ENCODE data around the gene PLAAT3.
"Not testable (repeated sequence)": the region's sequence is repeated elsewhere in the genome, so short reads cannot be mapped to it uniquely, and the experiment has no call there.

PLAAT3 gene

GRCh38 chr11:63567044-63567840, 47.0 kb downstream of the PLAAT3 start:
- peak in 1 of 2 donors; percentile 44 for DNase-seq (ENCODE audit: low read depth in 2 of 2)

GRCh38 chr11:63564784-63565350, 49.4 kb downstream of the PLAAT3 start:
- DNase-seq (ENCODE audit: low read depth in 2 of 2) = no peak

GRCh38 chr11:63564056-63564774, 50.0 kb downstream of the PLAAT3 start:
- no peak for DNase-seq (ENCODE audit: low read depth in 2 of 2)

DNA sequence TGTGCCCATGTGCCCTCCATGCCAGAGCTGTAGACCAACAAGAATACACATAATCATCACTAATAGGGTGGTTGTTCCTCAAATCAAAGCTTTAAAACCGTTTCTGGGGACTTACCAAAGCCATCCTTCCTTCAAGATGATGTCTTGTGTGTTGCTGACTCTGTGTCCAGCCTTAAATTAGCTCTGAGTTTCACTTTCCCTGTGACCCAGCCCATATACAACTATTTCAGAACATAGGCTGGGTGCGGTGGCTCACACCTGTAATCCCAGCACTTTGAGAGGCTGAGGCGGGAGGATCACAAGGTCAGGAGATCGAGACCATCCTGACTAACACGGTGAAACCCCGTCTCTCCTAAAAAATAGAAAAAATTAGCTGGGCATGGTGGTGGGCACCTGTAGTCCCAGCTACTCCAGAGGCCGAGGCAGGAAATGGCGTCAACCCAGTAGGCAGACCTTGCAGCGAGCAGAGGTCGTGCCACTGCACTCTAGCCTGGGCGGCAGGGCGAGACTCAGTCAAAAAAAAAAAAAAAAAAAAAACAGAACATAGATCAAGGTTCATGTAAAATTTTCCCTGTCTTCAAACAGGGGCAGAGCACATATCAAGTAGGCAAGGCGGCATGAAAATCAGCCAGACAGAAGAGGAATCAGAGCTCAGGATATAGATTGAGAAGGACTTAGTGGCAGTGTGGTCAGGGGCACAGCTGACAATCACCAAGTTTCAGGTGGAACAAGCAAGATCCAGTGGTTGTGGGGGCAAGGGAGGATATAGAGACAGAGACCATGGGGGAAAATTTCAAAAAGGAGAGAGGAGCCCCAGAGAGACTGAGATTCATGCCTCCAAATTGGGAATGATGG, 50.8 kb downstream of the PLAAT3 start, which contains the start of gene PLAAT2:
PLAAT2 (minus strand) TSS at position 179 of the 855 bp plus-strand sequence; CDS start at position 124, 55 bp downstream.
- no peak for DNase-seq (ENCODE audit: low read depth in 2 of 2)

GRCh38 chr11:63560506-63561180, 53.6 kb downstream of the PLAAT3 start:
- no peak for DNase-seq (ENCODE audit: low read depth in 2 of 2)

GRCh38 chr11:63558459-63559157, 55.6 kb downstream of the PLAAT3 start:
- DNase-seq (ENCODE audit: low read depth in 2 of 2) = no peak

DNA sequence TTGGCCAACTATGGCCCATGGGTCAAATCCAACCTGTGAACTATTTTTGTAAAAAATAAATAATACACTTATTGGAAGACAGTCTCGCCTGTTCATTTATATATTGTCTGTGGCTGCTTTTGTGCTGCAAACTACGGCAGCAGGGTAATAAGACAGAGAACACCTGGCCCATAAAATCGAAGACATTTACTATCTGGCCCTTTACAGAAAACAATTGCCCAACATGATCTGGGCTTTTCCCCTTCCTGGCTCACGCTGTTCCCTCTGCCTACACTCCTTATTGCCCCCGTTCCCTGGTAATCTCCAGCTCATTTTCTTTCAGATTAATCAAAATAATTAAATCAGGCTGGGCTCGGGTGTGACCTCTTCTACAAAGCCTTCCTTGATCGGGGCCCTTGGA, 56.7 kb downstream of the PLAAT3 start:
- DNase-seq (ENCODE audit: low read depth in 2 of 2) = no peak

- no peak for DNase-seq (ENCODE audit: low read depth in 2 of 2)
These were observed 57.7 kb downstream of the PLAAT3 start for GRCh38 chr11:63556404-63557013.

GRCh38 chr11:63554877-63555223, 59.4 kb downstream of the PLAAT3 start:
- DNase-seq (ENCODE audit: low read depth in 2 of 2) = no peak

GRCh38 chr11:63553759-63554158, 60.5 kb downstream of the PLAAT3 start:
- no peak for DNase-seq (ENCODE audit: low read depth in 2 of 2)

- DNase-seq (ENCODE audit: low read depth in 2 of 2) = no peak
These were observed 61.3 kb downstream of the PLAAT3 start for GRCh38 chr11:63552921-63553320.

DNA sequence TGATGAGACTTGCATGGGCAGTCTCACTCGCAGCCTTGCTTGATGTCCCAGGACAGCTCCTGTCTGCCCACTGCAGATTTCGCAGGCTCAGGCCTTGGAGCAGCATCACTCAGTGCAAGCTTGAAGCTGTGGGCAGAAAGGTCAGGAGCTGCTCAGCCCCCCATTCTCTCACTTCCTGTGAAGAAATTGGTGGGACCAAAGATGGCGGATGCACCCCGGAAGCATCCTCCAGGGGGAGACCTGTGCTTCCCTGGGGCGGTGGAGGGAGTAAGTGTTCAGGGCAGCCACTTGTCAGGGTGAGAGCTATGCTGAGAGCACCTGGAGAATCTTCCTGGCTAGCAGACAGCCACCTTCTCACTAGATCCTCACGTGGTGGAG, 62.4 kb downstream of the PLAAT3 start:
- DNase-seq (ENCODE audit: low read depth in 2 of 2) = no peak

- DNase-seq (ENCODE audit: low read depth in 2 of 2) = no peak
These were observed 62.9 kb downstream of the PLAAT3 start for GRCh38 chr11:63551091-63551888.

DNA sequence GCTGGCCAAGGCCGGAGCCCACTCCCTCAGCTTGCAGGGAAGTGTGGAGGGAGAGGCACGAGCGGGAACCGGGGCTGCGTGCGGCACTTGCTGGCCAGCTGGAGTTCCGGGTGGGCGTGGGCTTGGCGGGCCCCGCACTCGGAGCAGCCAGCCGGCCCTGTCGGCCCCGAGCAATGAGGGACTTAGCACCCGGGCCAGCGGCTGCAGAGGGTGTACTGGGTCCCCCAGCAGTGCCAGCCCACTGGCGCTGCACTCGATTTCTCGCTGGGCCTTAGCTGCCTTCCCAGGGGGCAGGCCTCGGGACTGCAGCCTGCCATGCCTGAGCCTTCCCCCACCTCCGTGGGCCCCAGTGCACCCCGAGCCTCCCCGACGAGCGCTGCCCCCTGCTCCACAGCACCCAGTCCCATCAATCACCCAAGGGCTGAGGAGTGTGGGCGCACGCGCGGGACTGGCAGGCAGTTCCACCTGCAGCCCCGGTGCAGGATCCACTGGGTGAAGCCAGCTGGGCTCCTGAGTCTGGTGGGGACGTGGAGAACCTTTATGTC, 64.0 kb downstream of the PLAAT3 start:
- DNase-seq (ENCODE audit: low read depth in 2 of 2) = not testable (repeated sequence)

DNA sequence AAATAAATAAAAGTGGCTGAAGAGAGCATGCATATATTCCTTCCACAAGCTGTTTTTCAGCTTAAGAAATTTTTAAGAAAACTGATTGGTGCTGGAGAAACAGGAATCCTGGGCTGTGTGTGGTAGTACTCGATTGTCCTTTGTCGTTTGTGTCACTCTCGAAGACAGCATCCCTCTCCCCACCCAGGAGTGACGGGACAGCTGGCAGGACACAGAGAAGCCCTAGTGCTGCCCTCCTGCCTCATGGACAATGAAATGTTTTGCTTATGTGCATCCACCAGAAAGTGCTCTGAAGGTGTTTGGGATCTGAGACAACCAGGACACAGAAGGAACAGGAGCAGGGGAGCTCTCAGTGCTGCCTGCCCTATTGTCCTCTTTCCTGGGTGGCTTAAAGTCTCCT, 64.8 kb downstream of the PLAAT3 start:
- DNase-seq (ENCODE audit: low read depth in 2 of 2) = no peak

- no peak for DNase-seq (ENCODE audit: low read depth in 2 of 2)
These were observed 66.1 kb downstream of the PLAAT3 start for GRCh38 chr11:63548178-63548577.

DNA sequence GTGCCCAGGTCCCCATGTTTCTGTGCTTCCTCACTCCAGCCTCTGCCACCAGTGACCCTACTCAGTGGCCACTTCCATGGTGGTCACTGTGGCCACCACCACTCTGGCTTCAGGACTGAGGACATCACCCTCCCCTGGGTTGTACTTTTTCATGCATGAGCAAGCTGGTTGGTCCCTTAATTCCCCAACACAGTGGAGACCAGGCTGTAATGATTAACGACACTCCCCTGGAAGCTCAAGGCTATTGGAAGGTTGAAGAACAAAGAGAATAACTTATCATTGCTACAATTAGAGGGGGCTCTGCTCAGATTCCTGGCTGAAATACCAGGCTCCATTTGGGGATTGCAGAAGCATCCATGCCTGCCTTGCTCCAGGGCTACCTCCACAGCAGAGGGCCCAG, 67.2 kb downstream of the PLAAT3 start:
- DNase-seq (ENCODE audit: low read depth in 2 of 2) = no peak

DNA sequence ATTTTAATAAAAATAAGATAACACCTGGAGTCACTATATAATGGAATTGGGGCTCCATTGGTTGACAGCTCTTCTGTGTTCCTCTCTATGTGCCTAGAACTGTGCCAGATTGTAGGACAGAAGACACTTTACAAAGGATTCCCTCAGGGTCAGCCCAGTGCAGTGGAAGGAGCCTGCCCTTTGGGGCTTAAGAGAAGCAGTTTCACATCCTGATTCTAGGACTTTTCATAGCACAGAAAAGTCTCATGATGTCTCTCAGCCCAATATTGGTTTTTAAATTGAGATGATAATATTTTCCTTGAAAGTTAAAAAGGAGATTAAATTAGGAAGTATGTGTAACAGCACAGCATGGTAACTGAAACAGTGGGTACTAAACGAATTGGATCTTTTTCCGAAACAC, 70.5 kb downstream of the PLAAT3 start:
- no peak for DNase-seq (ENCODE audit: low read depth in 2 of 2)

GRCh38 chr11:63542506-63542905, 71.7 kb downstream of the PLAAT3 start:
- DNase-seq (ENCODE audit: low read depth in 2 of 2) = not testable (repeated sequence)
